HEK293T (cell line): ENCODE measurements around the gene IGFL1.

Experiments used
- CTCF ChIA-PET: fragments of 350-600 bp; formaldehyde crosslinking; extraction: SDS; loops from one replicate; lab custom pipeline; 2021; ENCODE audit warnings: antibody characterized with exemption, inconsistent platforms; lab: Yijun Ruan, JAX
- POLR2A ChIA-PET: fragments of 350-600 bp; formaldehyde crosslinking; extraction: SDS; loops from one replicate; lab custom pipeline; 2020; ENCODE audit warnings: antibody characterized with exemption, inconsistent platforms; lab: Yijun Ruan, JAX
- DNase-seq: peaks from one replicate; pipeline ENCODE4 v3.0.0; 2012; ENCODE audit warnings: mixed read lengths; ENCODE audit errors: extremely low spot score
- ARNT ChIP-seq: fragments of 450-650 bp; IDR thresholded peaks from 2 replicates; pipeline ENCODE4 v1.6.1; 2017; ENCODE audit warnings: mild to moderate bottlenecking
- BHLHE40 ChIP-seq: fragments of 450-650 bp; IDR thresholded peaks from 2 replicates; pipeline ENCODE4 v1.6.1; 2016; ENCODE audit warnings: mild to moderate bottlenecking, moderate library complexity, borderline replicate concordance
- CTBP1 ChIP-seq: fragments of 450-650 bp; IDR thresholded peaks from 2 replicates; pipeline ENCODE4 v1.6.1; 2016; ENCODE audit warnings: borderline replicate concordance
- ELF4 ChIP-seq: fragments of 450-650 bp; IDR thresholded peaks from 2 replicates; pipeline ENCODE4 v1.6.1; 2017; ENCODE audit warnings: antibody characterized with exemption
- FOXA1 ChIP-seq: fragments of 450-650 bp; IDR thresholded peaks from 2 replicates; pipeline ENCODE4 v1.6.1; 2016; ENCODE audit warnings: mild to moderate bottlenecking
- FOXK2 ChIP-seq: fragments of 450-650 bp; IDR thresholded peaks from 2 replicates; pipeline ENCODE4 v1.6.1; 2016; ENCODE audit warnings: mild to moderate bottlenecking
- FOXM1 ChIP-seq: fragments of 450-650 bp; IDR thresholded peaks from 2 replicates; pipeline ENCODE4 v1.6.1; 2017; ENCODE audit warnings: mild to moderate bottlenecking, borderline replicate concordance
- HDGF ChIP-seq: fragments of 450-650 bp; IDR thresholded peaks from 2 replicates; pipeline ENCODE4 v1.6.1; 2017; ENCODE audit warnings: antibody characterized with exemption, borderline replicate concordance
- L3MBTL2 ChIP-seq: fragments of 450-650 bp; conservative IDR thresholded peaks from 2 replicates; pipeline ENCODE4 v1.6.1; 2016; ENCODE audit warnings: mild to moderate bottlenecking
- LEF1 ChIP-seq: fragments of 450-650 bp; IDR thresholded peaks from 2 replicates; pipeline ENCODE4 v1.6.1; 2017; ENCODE audit warnings: mild to moderate bottlenecking, borderline replicate concordance
- NFRKB ChIP-seq: fragments of 450-650 bp; IDR thresholded peaks from 2 replicates; pipeline ENCODE4 v1.6.1; 2016; ENCODE audit warnings: mild to moderate bottlenecking, moderate library complexity
- PKNOX1 ChIP-seq: fragments of 450-650 bp; IDR thresholded peaks from 2 replicates; pipeline ENCODE4 v1.6.1; 2016
- SP1 ChIP-seq: fragments of 450-650 bp; IDR thresholded peaks from 2 replicates; pipeline ENCODE4 v1.6.1; 2017
- SUZ12 ChIP-seq: fragments of 450-650 bp; IDR thresholded peaks from 2 replicates; pipeline ENCODE4 v1.6.1; 2016; ENCODE audit warnings: mild to moderate bottlenecking
- TARDBP ChIP-seq: fragments of 450-650 bp; IDR thresholded peaks from 2 replicates; pipeline ENCODE4 v1.6.1; 2016
- ZNF384 ChIP-seq: fragments of 450-650 bp; IDR thresholded peaks from 2 replicates; pipeline ENCODE4 v1.6.1; 2016

Gene IGFL1

DNA sequence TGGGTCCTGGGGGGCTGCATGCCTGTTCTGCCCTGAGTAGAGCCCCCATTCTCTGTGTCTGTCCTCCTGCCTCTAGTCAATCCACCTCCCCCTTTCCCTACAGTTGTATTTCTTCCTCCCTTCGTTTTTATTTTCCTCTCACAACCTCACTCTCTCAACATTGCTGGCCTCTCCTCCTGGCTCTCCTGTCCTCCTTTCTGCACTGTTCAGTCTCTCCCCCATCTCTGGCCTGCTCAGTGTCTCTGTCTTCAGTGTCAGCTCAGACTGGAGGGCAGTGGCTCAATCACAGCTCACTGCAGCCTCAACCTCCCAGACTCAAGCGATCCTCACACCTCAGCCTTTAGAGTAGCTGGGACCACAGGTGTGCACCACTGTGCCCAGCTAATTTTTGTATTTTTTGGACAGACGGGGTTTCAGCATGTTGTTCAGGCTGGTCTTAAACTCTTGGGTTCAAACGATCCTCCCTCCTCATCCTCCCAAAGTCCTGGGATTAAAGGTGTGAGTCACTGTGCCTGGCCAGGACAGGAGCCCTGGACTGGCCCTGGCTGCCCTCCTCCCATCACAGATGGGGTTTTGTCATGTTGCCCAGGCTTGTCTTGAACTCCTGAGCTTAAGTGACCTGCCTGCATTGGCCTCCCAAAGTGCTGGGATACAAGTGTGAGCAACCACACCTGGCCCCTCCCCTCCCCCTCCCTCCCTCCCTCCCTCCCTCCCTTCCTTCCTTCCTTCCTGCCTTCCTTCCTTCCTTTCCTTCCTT, 32.0 kb upstream of the IGFL1 start:
- DNase-seq, result no peak
- TF ChIP-seq FOXA1 (no peak), FOXK2 (no peak), SP1 (no peak), FOXM1 (no peak), PKNOX1 (no peak), L3MBTL2 (no peak), TARDBP (no peak), SUZ12 (no peak), CTBP1 (no peak)
- POLR2A ChIA-PET, result no interaction called here
- CTCF ChIA-PET, result interaction anchor here (0.7 kb wide), 1 partner anchor 178 kb away, joined by 3 read pairs; no protein-coding TSS in a partner anchor

DNA sequence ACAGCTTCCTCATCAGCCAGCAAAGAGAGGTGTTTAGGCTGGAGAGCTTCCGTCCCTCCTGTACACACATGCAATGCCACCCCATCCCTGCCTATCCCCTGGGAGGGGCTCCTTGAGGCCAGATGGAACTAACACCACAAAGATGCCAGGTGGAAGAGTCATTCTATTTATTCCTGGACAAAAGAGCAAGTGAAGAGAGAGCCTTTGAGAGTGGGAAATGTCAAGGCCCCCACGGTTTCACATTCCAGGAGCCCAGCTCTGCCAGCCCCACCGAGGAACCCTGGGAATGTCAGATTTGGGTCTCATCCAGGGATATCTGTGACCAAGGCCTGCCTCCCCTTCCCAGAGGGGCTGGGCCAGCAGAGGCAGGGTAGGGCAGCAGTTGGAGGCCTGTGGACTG, 30.8 kb upstream of the IGFL1 start:
- CTCF ChIA-PET, result interaction anchor here (1.2 kb wide), 1 partner anchor 9 kb away, joined by 5 read pairs; no protein-coding TSS in a partner anchor
- POLR2A ChIA-PET, result no interaction called here
- DNase-seq, result no peak
- TF ChIP-seq TARDBP, result no peak
- TF ChIP-seq NFRKB, result no peak
- no peak for TF ChIP-seq FOXM1

DNA sequence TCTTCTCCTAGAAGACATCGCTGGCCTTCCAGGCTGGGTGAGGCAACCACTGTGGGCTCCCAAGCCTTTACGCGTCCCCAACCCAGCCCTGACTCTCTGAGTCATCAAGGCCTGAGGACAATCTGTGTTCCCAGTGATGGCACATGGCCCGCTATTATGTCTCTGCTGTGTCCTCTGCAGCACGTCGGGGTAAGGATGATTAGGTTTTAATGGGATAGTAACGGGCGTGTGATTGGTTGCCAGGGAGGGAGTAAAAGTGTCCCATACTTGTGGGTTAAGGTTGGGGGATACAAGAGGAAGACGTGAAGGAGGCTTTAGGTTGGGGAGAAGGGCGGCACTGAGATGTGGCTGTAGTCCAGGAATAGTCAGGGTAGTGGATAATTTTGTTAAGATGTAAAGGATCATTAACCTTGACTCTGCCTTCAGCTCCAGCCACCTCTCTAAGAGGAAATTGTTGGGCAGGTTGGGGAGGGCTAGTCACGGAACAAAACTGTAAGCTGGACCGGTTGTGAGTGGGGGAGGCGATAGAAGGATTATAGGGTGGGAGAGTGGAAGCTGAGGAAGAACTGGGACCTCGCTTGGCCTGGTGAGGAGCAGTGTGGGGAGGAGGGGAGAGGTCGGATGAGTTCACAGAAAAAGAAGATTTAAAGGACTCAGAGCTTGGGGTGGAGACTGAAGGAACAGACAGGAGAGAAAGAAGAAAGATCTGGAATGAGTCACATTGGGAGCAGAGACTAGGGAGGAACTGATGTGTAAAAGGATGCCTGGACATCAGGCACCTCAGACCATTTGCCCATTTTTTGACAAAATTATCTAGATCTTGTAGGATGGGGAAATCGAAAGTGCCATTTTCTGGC, 27.9 kb upstream of the IGFL1 start:
- POLR2A ChIA-PET, result no interaction called here
- no peak for DNase-seq
- CTCF ChIA-PET, result interaction anchor here (0.7 kb wide), 1 partner anchor 13 kb away, joined by 3 read pairs; no protein-coding TSS in a partner anchor

DNA sequence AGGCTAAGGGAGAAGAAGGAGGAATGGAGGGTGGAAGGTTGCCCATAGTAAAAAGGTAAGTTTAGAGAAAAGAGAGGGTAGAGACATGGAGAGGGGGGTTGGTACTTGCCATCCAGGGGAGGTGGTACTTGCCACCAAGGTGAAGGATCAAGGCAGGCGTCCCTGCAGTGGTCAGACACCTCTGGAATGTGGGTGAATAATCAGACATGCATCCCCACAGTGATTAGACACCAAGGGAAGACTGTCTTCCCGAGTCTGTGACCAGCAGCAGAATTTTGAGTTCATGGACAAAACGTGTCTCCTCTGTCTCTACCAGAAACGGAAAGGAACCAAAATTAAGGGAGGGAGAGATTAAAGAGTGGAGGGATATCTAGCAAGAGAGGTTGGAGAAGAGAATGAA, 27.1 kb upstream of the IGFL1 start:
- ChIA-PET POLR2A (no interaction called here), CTCF (no interaction called here)
- no peak for DNase-seq
- TF ChIP-seq NFRKB, result no peak
- TF ChIP-seq FOXA1, result no peak
- no peak for TF ChIP-seq ELF4
- TF ChIP-seq CTBP1, result no peak

More for the DNA sequence above, 27.9 kb upstream of the IGFL1 start:
- no peak for TF ChIP-seq ARNT
- TF ChIP-seq LEF1, result no peak
- TF ChIP-seq BHLHE40, result no peak
- no peak for TF ChIP-seq L3MBTL2
- no peak for TF ChIP-seq PKNOX1
- TF ChIP-seq FOXK2, result no peak
- TF ChIP-seq HDGF, result no peak
- no peak for TF ChIP-seq ELF4
- no peak for TF ChIP-seq ZNF384
- TF ChIP-seq SP1, result no peak
- TF ChIP-seq FOXA1, result no peak
- no peak for TF ChIP-seq CTBP1
- no peak for TF ChIP-seq TARDBP
- no peak for TF ChIP-seq FOXM1
- no peak for TF ChIP-seq NFRKB
- no peak for TF ChIP-seq SUZ12

- ChIA-PET POLR2A (no interaction called here), CTCF (no interaction called here)
- no peak for TF ChIP-seq SP1
- no peak for TF ChIP-seq ZNF384
- no peak for TF ChIP-seq BHLHE40
- TF ChIP-seq SUZ12, result no peak
- TF ChIP-seq FOXK2, result no peak
- TF ChIP-seq FOXM1, result no peak
- no peak for TF ChIP-seq PKNOX1
- no peak for TF ChIP-seq HDGF
- TF ChIP-seq LEF1, result no peak
- TF ChIP-seq NFRKB, result no peak
- TF ChIP-seq CTBP1, result no peak
- TF ChIP-seq L3MBTL2, result no peak
- TF ChIP-seq ARNT, result no peak
- TF ChIP-seq TARDBP, result no peak
- no peak for TF ChIP-seq FOXA1
- no peak for TF ChIP-seq ELF4
- DNase-seq, result no peak
Observed at GRCh38 chr19:46202872-46203860, 26.4 kb upstream of the IGFL1 start.
